HEK293 (cell line): ENCODE data around the gene CTCFL.

Experiments
- ATF2 ChIP-seq: fragments of 450-650 bp; formaldehyde crosslinking; IDR thresholded peaks from 2 replicates; pipeline ENCODE4 v1.5.1; 2016; ENCODE audit warnings: missing biosample characterization, missing genetic modification characterization, low read depth
- IKZF3 ChIP-seq: fragments of 450-650 bp; IDR thresholded peaks from 2 replicates; pipeline ENCODE4 v1.5.0; 2018; ENCODE audit warnings: missing biosample characterization, mild to moderate bottlenecking, missing genetic modification characterization, moderate library complexity
- ZNF114 ChIP-seq: fragments of 450-650 bp; formaldehyde crosslinking; IDR thresholded peaks from 2 replicates; pipeline ENCODE4 v1.5.0; 2017; ENCODE audit warnings: missing biosample characterization, missing genetic modification characterization
- ZNF398 ChIP-seq: fragments of 450-650 bp; formaldehyde crosslinking; IDR thresholded peaks from 2 replicates; pipeline ENCODE4 v1.5.1; 2017; ENCODE audit warnings: missing biosample characterization, missing genetic modification characterization
- ZNF768 ChIP-seq: fragments of 450-650 bp; formaldehyde crosslinking; IDR thresholded peaks from 2 replicates; pipeline ENCODE4 v1.5.1; 2018; ENCODE audit warnings: missing biosample characterization, mild to moderate bottlenecking, missing genetic modification characterization
- TF ChIP-seq, protein P1 (sequence below): fragments of 450-650 bp; formaldehyde crosslinking; IDR thresholded peaks from 2 replicates; pipeline ENCODE4 v1.5.1; 2016; ENCODE audit warnings: missing biosample characterization, missing genetic modification characterization
- TF ChIP-seq, protein P2 (sequence below): fragments of 450-650 bp; formaldehyde crosslinking; IDR thresholded peaks from 2 replicates; pipeline ENCODE4 v1.5.1; 2016; ENCODE audit warnings: missing biosample characterization, missing genetic modification characterization

GRCh38 chr20:57455386-57455785, 69.6 kb downstream of the CTCFL start:
- TF ChIP-seq ATF2 = no peak
- TF ChIP-seq, protein P1, sequence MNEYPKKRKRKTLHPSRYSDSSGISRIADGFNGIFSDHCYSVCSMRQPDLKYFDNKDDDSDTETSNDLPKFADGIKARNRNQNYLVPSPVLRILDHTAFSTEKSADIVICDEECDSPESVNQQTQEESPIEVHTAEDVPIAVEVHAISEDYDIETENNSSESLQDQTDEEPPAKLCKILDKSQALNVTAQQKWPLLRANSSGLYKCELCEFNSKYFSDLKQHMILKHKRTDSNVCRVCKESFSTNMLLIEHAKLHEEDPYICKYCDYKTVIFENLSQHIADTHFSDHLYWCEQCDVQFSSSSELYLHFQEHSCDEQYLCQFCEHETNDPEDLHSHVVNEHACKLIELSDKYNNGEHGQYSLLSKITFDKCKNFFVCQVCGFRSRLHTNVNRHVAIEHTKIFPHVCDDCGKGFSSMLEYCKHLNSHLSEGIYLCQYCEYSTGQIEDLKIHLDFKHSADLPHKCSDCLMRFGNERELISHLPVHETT (tag by site-specific recombination) = no peak
- TF ChIP-seq, protein P2, sequence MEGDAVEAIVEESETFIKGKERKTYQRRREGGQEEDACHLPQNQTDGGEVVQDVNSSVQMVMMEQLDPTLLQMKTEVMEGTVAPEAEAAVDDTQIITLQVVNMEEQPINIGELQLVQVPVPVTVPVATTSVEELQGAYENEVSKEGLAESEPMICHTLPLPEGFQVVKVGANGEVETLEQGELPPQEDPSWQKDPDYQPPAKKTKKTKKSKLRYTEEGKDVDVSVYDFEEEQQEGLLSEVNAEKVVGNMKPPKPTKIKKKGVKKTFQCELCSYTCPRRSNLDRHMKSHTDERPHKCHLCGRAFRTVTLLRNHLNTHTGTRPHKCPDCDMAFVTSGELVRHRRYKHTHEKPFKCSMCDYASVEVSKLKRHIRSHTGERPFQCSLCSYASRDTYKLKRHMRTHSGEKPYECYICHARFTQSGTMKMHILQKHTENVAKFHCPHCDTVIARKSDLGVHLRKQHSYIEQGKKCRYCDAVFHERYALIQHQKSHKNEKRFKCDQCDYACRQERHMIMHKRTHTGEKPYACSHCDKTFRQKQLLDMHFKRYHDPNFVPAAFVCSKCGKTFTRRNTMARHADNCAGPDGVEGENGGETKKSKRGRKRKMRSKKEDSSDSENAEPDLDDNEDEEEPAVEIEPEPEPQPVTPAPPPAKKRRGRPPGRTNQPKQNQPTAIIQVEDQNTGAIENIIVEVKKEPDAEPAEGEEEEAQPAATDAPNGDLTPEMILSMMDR (tag by site-specific recombination) = no peak
- no peak for TF ChIP-seq ZNF398 (tag by site-specific recombination)
- TF ChIP-seq IKZF3 (tag by site-specific recombination) = no peak
- TF ChIP-seq ZNF114 (tag by site-specific recombination) = no peak
- no peak for TF ChIP-seq ZNF768 (tag by site-specific recombination)
